ENCODE results near the gene ST3GAL3.

The ST3GAL3 gene

GRCh38 chr1:43974443-43975248 is 267.3 kb downstream of the ST3GAL3 start, which contains the start of gene ATP6V0B:
Gene ATP6V0B, plus strand, starts transcription at chr1:43974960. Its CDS starts 81 bp downstream, at chr1:43975041.
- H3K4me3 ChIP-seq (ENCODE audit: low read length) = peak within 1 kb of the TSS; percentile 81
- no peaks in the 10 kb centered on the region for H3K27me3 ChIP-seq (ENCODE audit: control insufficient read depth, insufficient read depth, low read length)
- peak within 1 kb of the TSS; percentile 86 for H3K9ac ChIP-seq (ENCODE audit: low read length)
- peak within 1 kb of the TSS; percentile 94 for H3K27ac ChIP-seq (ENCODE audit: low read depth, low read length)
- peaks cover 11% of the 10 kb centered on the region for H3K4me1 ChIP-seq (ENCODE audit: control insufficient read depth, insufficient read depth, low read length)
- H3K36me3 ChIP-seq (ENCODE audit: control insufficient read depth, insufficient read depth, low read length) = peaks cover 21% of the 10 kb centered on the region

- H3K4me3 ChIP-seq (ENCODE audit: low read length) = peak overlapping the region; percentile 81
- peak overlapping the region; percentile 94 for H3K27ac ChIP-seq (ENCODE audit: low read depth, low read length)
- H3K36me3 ChIP-seq (ENCODE audit: control insufficient read depth, insufficient read depth, low read length) = peaks cover 21% of the 10 kb centered on the region
- H3K27me3 ChIP-seq (ENCODE audit: control insufficient read depth, insufficient read depth, low read length) = no peaks in the 10 kb centered on the region
- peaks cover 12% of the 10 kb centered on the region for H3K4me1 ChIP-seq (ENCODE audit: control insufficient read depth, insufficient read depth, low read length)
- H3K9ac ChIP-seq (ENCODE audit: low read length) = peak overlapping the region; percentile 46
Measured at GRCh38 chr1:43975249-43975961, 268.1 kb downstream of the ST3GAL3 start.

DNA sequence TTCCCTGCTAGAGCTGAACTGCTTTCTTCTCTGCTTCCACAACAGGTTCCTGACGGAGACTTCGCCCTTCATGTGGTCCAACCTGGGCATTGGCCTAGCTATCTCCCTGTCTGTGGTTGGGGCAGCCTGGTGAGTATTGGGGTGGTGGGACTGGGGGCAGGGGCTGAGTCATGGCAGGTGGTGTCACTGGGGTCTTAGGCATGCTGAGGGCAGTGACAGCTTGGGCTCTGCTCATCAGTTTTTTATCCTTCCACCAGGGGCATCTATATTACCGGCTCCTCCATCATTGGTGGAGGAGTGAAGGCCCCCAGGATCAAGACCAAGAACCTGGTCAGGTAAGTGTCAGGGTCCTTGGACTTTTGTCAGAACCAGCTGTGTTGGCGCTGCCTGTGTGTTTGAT is 268.7 kb downstream of the ST3GAL3 start:
- Histone ChIP-seq H3K36me3 (ENCODE audit: control insufficient read depth, insufficient read depth, low read length) (peaks cover 21% of the 10 kb centered on the region), H3K27ac (ENCODE audit: low read depth, low read length) (no peak overlapping the region), H3K27me3 (ENCODE audit: control insufficient read depth, insufficient read depth, low read length) (no peaks in the 10 kb centered on the region), H3K4me1 (ENCODE audit: control insufficient read depth, insufficient read depth, low read length) (peaks cover 11% of the 10 kb centered on the region), H3K9ac (ENCODE audit: low read length) (no peak overlapping the region), H3K4me3 (ENCODE audit: low read length) (peak overlapping the region; percentile 81)

GRCh38 chr1:43976890-43977289 is 269.6 kb downstream of the ST3GAL3 start:
- H3K36me3 ChIP-seq (ENCODE audit: control insufficient read depth, insufficient read depth, low read length) = peaks cover 18% of the 10 kb centered on the region
- no peak overlapping the region for H3K9ac ChIP-seq (ENCODE audit: low read length)
- no peak overlapping the region for H3K27ac ChIP-seq (ENCODE audit: low read depth, low read length)
- no peaks in the 10 kb centered on the region for H3K27me3 ChIP-seq (ENCODE audit: control insufficient read depth, insufficient read depth, low read length)
- H3K4me1 ChIP-seq (ENCODE audit: control insufficient read depth, insufficient read depth, low read length) = peaks cover 11% of the 10 kb centered on the region
- no peak overlapping the region for H3K4me3 ChIP-seq (ENCODE audit: low read length)

DNA sequence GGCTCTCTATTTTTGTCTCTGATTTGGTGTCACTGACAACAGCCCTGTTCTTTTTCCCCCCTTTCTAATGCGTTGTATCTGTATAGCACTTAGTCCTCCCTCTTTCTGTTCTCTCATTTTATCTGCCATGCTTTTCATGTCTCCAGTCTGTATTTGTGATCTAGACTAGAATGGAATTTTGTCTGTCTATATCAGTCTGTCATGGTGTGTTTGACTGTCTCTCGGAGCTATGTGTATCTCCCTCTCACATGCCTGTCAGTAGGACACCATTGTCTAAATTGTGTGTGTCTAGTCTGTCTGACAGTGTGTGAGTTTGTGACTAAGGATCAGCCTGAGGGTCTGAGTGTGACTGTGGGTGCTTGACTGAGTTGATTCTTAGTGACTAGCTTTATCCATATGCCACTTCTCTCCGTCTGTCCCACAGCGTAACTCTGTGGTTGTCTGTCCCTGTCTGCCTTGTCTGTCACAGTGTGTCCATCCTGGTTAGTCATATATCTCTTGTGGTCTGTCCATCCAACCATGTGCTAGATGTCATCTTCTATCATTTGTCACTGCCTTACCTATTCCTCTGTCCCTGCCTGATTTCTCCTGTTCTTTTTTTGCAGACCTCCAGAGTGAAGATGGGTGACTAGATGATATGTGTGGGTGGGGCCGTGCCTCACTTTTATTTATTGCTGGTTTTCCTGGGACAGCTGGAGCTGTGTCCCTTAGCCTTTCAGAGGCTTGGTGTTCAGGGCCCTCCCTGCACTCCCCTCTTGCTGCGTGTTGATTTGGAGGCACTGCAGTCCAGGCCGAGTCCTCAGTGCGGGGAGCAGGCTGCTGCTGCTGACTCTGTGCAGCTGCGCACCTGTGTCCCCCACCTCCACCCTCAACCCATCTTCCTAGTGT is 270.3 kb downstream of the ST3GAL3 start:
- Histone ChIP-seq H3K36me3 (ENCODE audit: control insufficient read depth, insufficient read depth, low read length) (peaks cover 15% of the 10 kb centered on the region), H3K9ac (ENCODE audit: low read length) (no peak overlapping the region), H3K4me1 (ENCODE audit: control insufficient read depth, insufficient read depth, low read length) (peaks cover 11% of the 10 kb centered on the region), H3K4me3 (ENCODE audit: low read length) (peak overlapping the region; percentile 31), H3K27me3 (ENCODE audit: control insufficient read depth, insufficient read depth, low read length) (no peaks in the 10 kb centered on the region), H3K27ac (ENCODE audit: low read depth, low read length) (no peak overlapping the region)

GRCh38 chr1:43978264-43978550 is 270.9 kb downstream of the ST3GAL3 start:
- Histone ChIP-seq H3K27me3 (ENCODE audit: control insufficient read depth, insufficient read depth, low read length) (no peaks in the 10 kb centered on the region), H3K27ac (ENCODE audit: low read depth, low read length) (no peak overlapping the region), H3K9ac (ENCODE audit: low read length) (no peak overlapping the region), H3K4me3 (ENCODE audit: low read length) (peak overlapping the region; percentile 75), H3K4me1 (ENCODE audit: control insufficient read depth, insufficient read depth, low read length) (peaks cover 11% of the 10 kb centered on the region), H3K36me3 (ENCODE audit: control insufficient read depth, insufficient read depth, low read length) (peaks cover 13% of the 10 kb centered on the region)

DNA sequence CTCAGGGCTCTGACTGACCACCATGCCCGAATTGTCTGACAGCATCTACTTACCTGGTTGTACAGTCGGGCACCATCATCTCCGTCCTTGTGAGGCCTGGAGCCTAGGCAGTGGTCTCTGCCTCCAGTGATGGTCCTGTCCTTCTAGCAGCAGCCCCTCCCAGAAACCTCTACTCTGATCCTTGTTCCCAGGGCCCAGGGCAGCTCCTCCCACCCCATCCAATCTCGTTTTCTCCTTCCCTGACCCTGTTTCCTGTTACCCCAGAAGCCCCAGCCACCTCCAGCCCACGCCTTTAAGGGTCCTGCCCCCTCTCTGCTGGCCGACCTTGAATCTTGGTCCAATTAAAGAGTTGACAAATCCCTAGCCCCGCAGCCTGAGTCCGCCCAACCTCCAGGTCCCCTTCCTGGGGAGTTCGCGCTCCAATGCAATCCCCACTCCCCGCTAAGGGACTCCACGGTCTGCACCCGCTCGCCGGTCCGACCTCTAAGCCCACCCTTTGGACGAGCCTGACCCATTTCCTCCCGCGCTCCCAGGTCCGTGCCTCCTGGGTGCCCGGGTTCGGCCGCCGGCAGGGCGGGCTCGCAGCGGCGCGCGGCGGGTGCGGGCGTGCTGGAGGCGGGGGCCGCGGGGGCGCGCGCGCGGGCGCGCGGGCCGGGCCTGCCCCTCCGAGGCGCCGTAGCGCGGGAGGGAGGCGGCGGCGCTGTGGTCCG is 271.4 kb downstream of the ST3GAL3 start, which contains the start of gene B4GALT2:
B4GALT2 (plus strand) TSS at position 660 of the 710 bp plus-strand sequence. CDS start 1,951 bp downstream, outside the sequence.
- no peaks in the 10 kb centered on the region for H3K27me3 ChIP-seq (ENCODE audit: control insufficient read depth, insufficient read depth, low read length)
- H3K4me1 ChIP-seq (ENCODE audit: control insufficient read depth, insufficient read depth, low read length) = peaks cover 11% of the 10 kb centered on the region
- peak within 1 kb of the TSS; percentile 75 for H3K4me3 ChIP-seq (ENCODE audit: low read length)
- no peak within 1 kb of the TSS for H3K27ac ChIP-seq (ENCODE audit: low read depth, low read length)
- peaks cover 13% of the 10 kb centered on the region for H3K36me3 ChIP-seq (ENCODE audit: control insufficient read depth, insufficient read depth, low read length)
- H3K9ac ChIP-seq (ENCODE audit: low read length) = peak within 1 kb of the TSS; percentile 45

DNA sequence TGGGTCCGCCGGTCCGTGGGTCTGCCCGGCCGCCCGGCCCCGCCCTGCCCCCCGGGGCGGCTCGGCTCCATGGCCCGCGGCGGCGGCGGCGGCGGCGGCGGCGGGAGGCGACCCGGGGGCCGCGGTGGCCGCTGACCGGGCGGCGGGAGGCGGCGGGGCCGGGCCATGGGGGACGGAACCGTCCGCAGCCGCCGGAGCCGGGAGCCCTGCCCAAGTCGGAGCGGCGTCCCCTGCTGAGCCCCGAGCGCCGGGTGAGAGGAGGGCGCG is 271.9 kb downstream of the ST3GAL3 start:
- Histone ChIP-seq H3K9ac (ENCODE audit: low read length) (no peak overlapping the region), H3K4me3 (ENCODE audit: low read length) (peak overlapping the region; percentile 58), H3K27me3 (ENCODE audit: control insufficient read depth, insufficient read depth, low read length) (no peaks in the 10 kb centered on the region), H3K36me3 (ENCODE audit: control insufficient read depth, insufficient read depth, low read length) (peaks cover 13% of the 10 kb centered on the region), H3K4me1 (ENCODE audit: control insufficient read depth, insufficient read depth, low read length) (peaks cover 11% of the 10 kb centered on the region), H3K27ac (ENCODE audit: low read depth, low read length) (no peak overlapping the region)

DNA sequence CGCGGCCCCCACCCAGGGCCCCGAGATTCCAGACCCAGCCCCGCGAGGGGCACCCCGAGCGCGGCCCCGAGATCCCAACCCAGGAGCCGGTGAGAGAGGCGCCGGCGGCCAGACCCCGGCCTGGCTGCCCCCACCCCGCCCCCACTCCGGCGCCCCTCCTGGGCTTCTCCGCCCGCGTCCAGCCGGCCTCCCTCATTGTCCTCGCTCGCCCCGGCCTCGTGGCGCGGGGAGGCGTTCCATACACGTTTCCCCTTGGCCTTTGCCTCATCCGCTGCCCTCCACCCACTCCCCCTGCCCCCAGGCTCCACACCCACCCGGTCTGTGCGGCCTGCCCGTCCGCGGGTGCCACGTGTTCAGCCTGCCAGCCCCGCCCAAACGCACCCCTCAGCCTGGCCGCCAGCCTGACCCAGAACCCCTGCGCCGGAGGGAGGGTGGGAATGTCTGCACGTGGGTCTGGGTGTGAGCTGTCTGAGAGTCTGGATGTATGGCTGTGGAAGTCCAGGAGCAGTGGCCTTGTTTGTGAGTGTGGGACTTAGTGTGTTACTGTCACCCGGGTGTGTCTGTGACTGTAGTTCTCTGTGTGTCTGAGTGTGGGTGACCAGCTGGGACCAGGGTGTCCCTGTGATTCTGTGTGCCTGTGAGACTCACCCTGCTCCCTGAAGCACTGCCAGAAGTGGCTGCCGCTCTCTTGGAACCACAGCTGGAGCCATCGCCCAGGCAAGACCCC is 272.4 kb downstream of the ST3GAL3 start:
- H3K4me3 ChIP-seq (ENCODE audit: low read length) = peak overlapping the region; percentile 58
- no peak overlapping the region for H3K27ac ChIP-seq (ENCODE audit: low read depth, low read length)
- H3K36me3 ChIP-seq (ENCODE audit: control insufficient read depth, insufficient read depth, low read length) = peaks cover 13% of the 10 kb centered on the region
- no peaks in the 10 kb centered on the region for H3K27me3 ChIP-seq (ENCODE audit: control insufficient read depth, insufficient read depth, low read length)
- H3K9ac ChIP-seq (ENCODE audit: low read length) = peak overlapping the region; percentile 45
- peaks cover 11% of the 10 kb centered on the region for H3K4me1 ChIP-seq (ENCODE audit: control insufficient read depth, insufficient read depth, low read length)

- Histone ChIP-seq H3K4me3 (ENCODE audit: low read length) (peak overlapping the region; percentile 58), H3K36me3 (ENCODE audit: control insufficient read depth, insufficient read depth, low read length) (peaks cover 13% of the 10 kb centered on the region), H3K4me1 (ENCODE audit: control insufficient read depth, insufficient read depth, low read length) (peaks cover 11% of the 10 kb centered on the region), H3K27ac (ENCODE audit: low read depth, low read length) (no peak overlapping the region), H3K9ac (ENCODE audit: low read length) (no peak overlapping the region), H3K27me3 (ENCODE audit: control insufficient read depth, insufficient read depth, low read length) (no peaks in the 10 kb centered on the region)
Measured at GRCh38 chr1:43980255-43981134, 273.2 kb downstream of the ST3GAL3 start.

All from rectal smooth muscle tissue (tissue), 1 donor.